OCI-LY7 (cell line): ENCODE data around the gene CDC37L1.

Experiments
- EZH2phosphoT487 ChIP-seq: fragments of 200-600 bp; sonication (generic); IDR thresholded peaks from 2 replicates; pipeline ENCODE4 v1.6.1; 2018; ENCODE audit warnings: low read depth, borderline replicate concordance, mild to moderate bottlenecking, mixed run types, antibody characterized with exemption, low read length, moderate library complexity, mixed read lengths
- TF ChIP-seq, protein P1 (sequence below): fragments of 200-600 bp; sonication (generic); conservative IDR thresholded peaks from 2 replicates; pipeline ENCODE4 v1.5.1; 2014; ENCODE audit warnings: mild to moderate bottlenecking, antibody characterized with exemption, low read length, moderate library complexity, mixed read lengths

DNA sequence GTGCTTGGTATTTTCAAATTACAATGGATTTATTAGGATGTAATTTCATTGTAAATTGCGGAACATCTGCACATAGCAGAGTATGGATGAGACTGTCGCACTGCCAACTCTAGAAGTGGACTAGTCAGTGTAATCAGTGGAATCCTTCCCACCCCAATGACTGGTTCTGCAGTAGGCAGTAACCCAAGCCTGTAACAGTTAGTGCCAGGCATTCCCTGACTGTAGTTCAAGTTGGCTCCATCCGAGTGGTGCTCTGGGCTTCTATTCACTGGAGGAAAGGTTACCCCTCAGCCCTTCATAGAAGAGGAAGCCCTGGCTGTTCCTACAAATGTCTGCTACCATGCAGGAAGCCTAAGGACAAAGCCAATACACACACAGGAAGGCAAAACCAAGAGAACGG is 38.4 kb downstream of the CDC37L1 start:
- TF ChIP-seq, protein P1, sequence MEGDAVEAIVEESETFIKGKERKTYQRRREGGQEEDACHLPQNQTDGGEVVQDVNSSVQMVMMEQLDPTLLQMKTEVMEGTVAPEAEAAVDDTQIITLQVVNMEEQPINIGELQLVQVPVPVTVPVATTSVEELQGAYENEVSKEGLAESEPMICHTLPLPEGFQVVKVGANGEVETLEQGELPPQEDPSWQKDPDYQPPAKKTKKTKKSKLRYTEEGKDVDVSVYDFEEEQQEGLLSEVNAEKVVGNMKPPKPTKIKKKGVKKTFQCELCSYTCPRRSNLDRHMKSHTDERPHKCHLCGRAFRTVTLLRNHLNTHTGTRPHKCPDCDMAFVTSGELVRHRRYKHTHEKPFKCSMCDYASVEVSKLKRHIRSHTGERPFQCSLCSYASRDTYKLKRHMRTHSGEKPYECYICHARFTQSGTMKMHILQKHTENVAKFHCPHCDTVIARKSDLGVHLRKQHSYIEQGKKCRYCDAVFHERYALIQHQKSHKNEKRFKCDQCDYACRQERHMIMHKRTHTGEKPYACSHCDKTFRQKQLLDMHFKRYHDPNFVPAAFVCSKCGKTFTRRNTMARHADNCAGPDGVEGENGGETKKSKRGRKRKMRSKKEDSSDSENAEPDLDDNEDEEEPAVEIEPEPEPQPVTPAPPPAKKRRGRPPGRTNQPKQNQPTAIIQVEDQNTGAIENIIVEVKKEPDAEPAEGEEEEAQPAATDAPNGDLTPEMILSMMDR = no peak
- TF ChIP-seq EZH2phosphoT487 = no peak
